Glomerular endothelial cell (primary cell): ENCODE measurements around the gene ARHGAP26. TPM values are rescaled to one million over a fixed set of nuclear protein-coding genes. Genes with fewer than 3 reads are reported as not detected.
A peak's percentile ranks its signal among the peaks of the same experiment; 100 is the strongest.

Source experiments
- DNase-seq: peaks from one replicate; pipeline ENCODE4 v3.0.0-alpha.2; 2011; ENCODE audit warnings: low read depth, low spot score; ENCODE audit errors: extremely low read depth
- total RNA-seq: library from RNA; depleted of rRNA; stranded (reverse); fragments of >200 nt; gene quantifications from 2 replicates; pipeline ENCODE4 v1.2.3, GENCODE V29; 2015

The ARHGAP26 gene
- total RNA-seq, 1 donor from 2014 or later = 33.1 TPM

- DNase-seq = no peak
Measured at GRCh38 chr5:143206196-143207053, 436.2 kb downstream of the ARHGAP26 start.

- no peak for DNase-seq
Measured at GRCh38 chr5:143207058-143207457, 436.9 kb downstream of the ARHGAP26 start.

GRCh38 chr5:143207563-143208364, 437.6 kb downstream of the ARHGAP26 start:
- DNase-seq = no peak

- no peak for DNase-seq
Measured at GRCh38 chr5:143208365-143208641, 438.1 kb downstream of the ARHGAP26 start.

- no peak for DNase-seq
Measured at GRCh38 chr5:143208781-143209510, 438.8 kb downstream of the ARHGAP26 start.

- DNase-seq = no peak
Measured at GRCh38 chr5:143209881-143210395, 439.8 kb downstream of the ARHGAP26 start.

GRCh38 chr5:143210576-143210975, 440.4 kb downstream of the ARHGAP26 start:
- no peak for DNase-seq

GRCh38 chr5:143212261-143212660, 442.1 kb downstream of the ARHGAP26 start:
- DNase-seq = no peak

- DNase-seq = no peak
Measured at GRCh38 chr5:143213231-143213850, 443.2 kb downstream of the ARHGAP26 start.

GRCh38 chr5:143213851-143214363, 443.7 kb downstream of the ARHGAP26 start:
- DNase-seq = no peak

- no peak for DNase-seq
Measured at GRCh38 chr5:143214458-143214857, 444.3 kb downstream of the ARHGAP26 start.

GRCh38 chr5:143214890-143215289, 444.7 kb downstream of the ARHGAP26 start:
- no peak for DNase-seq

GRCh38 chr5:143215690-143216089, 445.5 kb downstream of the ARHGAP26 start:
- no peak for DNase-seq

- no peak for DNase-seq
Measured at GRCh38 chr5:143216211-143216610, 446.0 kb downstream of the ARHGAP26 start.

- DNase-seq = no peak
Measured at GRCh38 chr5:143217065-143217803, 447.1 kb downstream of the ARHGAP26 start.

- no peak for DNase-seq
Measured at GRCh38 chr5:143217804-143218160, 447.6 kb downstream of the ARHGAP26 start.

- no peak for DNase-seq
Measured at GRCh38 chr5:143218517-143219170, 448.5 kb downstream of the ARHGAP26 start.

- DNase-seq = no peak
Measured at GRCh38 chr5:143219696-143220095, 449.5 kb downstream of the ARHGAP26 start.

GRCh38 chr5:143220748-143221251, 450.6 kb downstream of the ARHGAP26 start:
- DNase-seq = peak; percentile 58
